H1 (cell line): ENCODE measurements around the gene PCDHB5. TPM values are rescaled to one million over a fixed set of nuclear protein-coding genes. Genes with fewer than 3 reads are reported as not detected.

Source experiments
- ASH2L ChIP-seq: fragments of 200-600, 300-600 bp; sonication (generic); IDR thresholded peaks from one replicate; pipeline ENCODE4 v1.7.1; 2017; ENCODE audit warnings: low read length
- CEBPB ChIP-seq: IDR thresholded peaks from 2 replicates; pipeline ENCODE4 v1.6.1; 2012; ENCODE audit warnings: low read depth, low read length
- CTBP2 ChIP-seq: IDR thresholded peaks from 2 replicates; pipeline ENCODE4 v1.7.0; 2011; ENCODE audit warnings: borderline replicate concordance, mild to moderate bottlenecking, moderate library complexity, mixed read lengths, low read length; ENCODE audit not compliant: insufficient read depth, insufficient read length
- EP300 ChIP-seq, 2 experiments: IDR thresholded peaks; 1 replicate in 1 of 2; 2 replicates in 1 of 2; pipeline ENCODE4 v1.6.1; 2011 to 2012; ENCODE audit warnings: low read depth in 2 of 2, low read length in 2 of 2, mild to moderate bottlenecking in 2 of 2, borderline replicate concordance in 1 of 2, inconsistent platforms in 1 of 2, moderate library complexity in 1 of 2
- GTF2F1 ChIP-seq: IDR thresholded peaks from 2 replicates; pipeline ENCODE4 v1.6.1; 2012; ENCODE audit warnings: low read depth, low read length, improper control_type of control experiment, borderline replicate concordance
- HDAC2 ChIP-seq, 2 experiments: fragments of 300-600 bp in 1 of 2; sonication (generic) in 1 of 2; IDR thresholded peaks; 2 replicates each; pipeline ENCODE4 v1.6.1; 2011 to 2012; ENCODE audit warnings: low read depth in 2 of 2, low read length in 2 of 2, mild to moderate bottlenecking in 2 of 2, moderate library complexity in 2 of 2, borderline replicate concordance in 1 of 2, inconsistent platforms in 1 of 2
- JUN ChIP-seq: IDR thresholded peaks from 2 replicates; pipeline ENCODE4 v1.6.1; 2011; ENCODE audit warnings: low read depth, mild to moderate bottlenecking, improper control_type of control experiment, low read length
- MAFK ChIP-seq: IDR thresholded peaks from 2 replicates; pipeline ENCODE4 v1.6.1; 2012; ENCODE audit warnings: low read depth, mild to moderate bottlenecking, improper control_type of control experiment, low read length
- NRF1 ChIP-seq: IDR thresholded peaks from 2 replicates; pipeline ENCODE4 v1.6.1; 2011; ENCODE audit warnings: mild to moderate bottlenecking, low read depth, low read length, improper control_type of control experiment
- POU5F1 ChIP-seq: IDR thresholded peaks from 2 replicates; pipeline ENCODE4 v1.6.1; 2011; ENCODE audit warnings: low read depth, mild to moderate bottlenecking, low read length, moderate library complexity
- RBBP5 ChIP-seq: IDR thresholded peaks from 2 replicates; pipeline ENCODE4 v1.7.1; 2012; ENCODE audit warnings: low read depth, mild to moderate bottlenecking, inconsistent platforms, low read length, moderate library complexity, borderline replicate concordance
- RFX5 ChIP-seq: IDR thresholded peaks from 2 replicates; pipeline ENCODE4 v1.6.1; 2011; ENCODE audit warnings: low read depth, low read length, improper control_type of control experiment, borderline replicate concordance
- SAP30 ChIP-seq: fragments of 300-600 bp; sonication (generic); IDR thresholded peaks from 2 replicates; pipeline ENCODE4 v1.7.1; 2012; ENCODE audit warnings: low read length, moderate library complexity, mild to moderate bottlenecking, inconsistent platforms; ENCODE audit not compliant: insufficient read depth, insufficient replicate concordance
- SP1 ChIP-seq: IDR thresholded peaks from 2 replicates; pipeline ENCODE4 v1.6.1; 2011; ENCODE audit warnings: low read depth, low read length
- SP2 ChIP-seq: IDR thresholded peaks from 2 replicates; pipeline ENCODE4 v1.6.1; 2012; ENCODE audit warnings: mild to moderate bottlenecking, low read length, inconsistent platforms
- SP4 ChIP-seq: IDR thresholded peaks from 2 replicates; pipeline ENCODE4 v1.6.1; 2012; ENCODE audit warnings: low read length, inconsistent platforms
- polyA plus RNA-seq, 7 experiments: library from polyadenylated mRNA; depleted of rRNA in 3 of 7; stranded (reverse) in 5 of 7; unstranded in 2 of 7; fragments of >200 nt in 5 of 7; fragments of 200-250 nt in 2 of 7; gene quantifications; 1 replicate in 5 of 7; 2 replicates in 1 of 7; 4 replicates in 1 of 7; pipeline versions ENCODE4 v1.2.1 to v1.2.3, GENCODE V29; 2011 to 2013; ENCODE audit warnings: missing spikeins in 2 of 7, mixed read lengths in 2 of 7
- total RNA-seq: library from RNA; stranded (reverse); fragmentation: NEBNext Ultra II Directional; extraction: Animal tissue kit (Norgen Biotek cat#: 25700); gene quantifications from 2 replicates; pipeline ENCODE4 v1.2.1, GENCODE V29; 2021

PCDHB5 gene
- total and polyA plus RNA-seq, 2 of the 8 experiments (the other 6 are each of a cell fraction or from before 2014, with no cell fraction given), result 2.4 to 8.2 TPM

DNA sequence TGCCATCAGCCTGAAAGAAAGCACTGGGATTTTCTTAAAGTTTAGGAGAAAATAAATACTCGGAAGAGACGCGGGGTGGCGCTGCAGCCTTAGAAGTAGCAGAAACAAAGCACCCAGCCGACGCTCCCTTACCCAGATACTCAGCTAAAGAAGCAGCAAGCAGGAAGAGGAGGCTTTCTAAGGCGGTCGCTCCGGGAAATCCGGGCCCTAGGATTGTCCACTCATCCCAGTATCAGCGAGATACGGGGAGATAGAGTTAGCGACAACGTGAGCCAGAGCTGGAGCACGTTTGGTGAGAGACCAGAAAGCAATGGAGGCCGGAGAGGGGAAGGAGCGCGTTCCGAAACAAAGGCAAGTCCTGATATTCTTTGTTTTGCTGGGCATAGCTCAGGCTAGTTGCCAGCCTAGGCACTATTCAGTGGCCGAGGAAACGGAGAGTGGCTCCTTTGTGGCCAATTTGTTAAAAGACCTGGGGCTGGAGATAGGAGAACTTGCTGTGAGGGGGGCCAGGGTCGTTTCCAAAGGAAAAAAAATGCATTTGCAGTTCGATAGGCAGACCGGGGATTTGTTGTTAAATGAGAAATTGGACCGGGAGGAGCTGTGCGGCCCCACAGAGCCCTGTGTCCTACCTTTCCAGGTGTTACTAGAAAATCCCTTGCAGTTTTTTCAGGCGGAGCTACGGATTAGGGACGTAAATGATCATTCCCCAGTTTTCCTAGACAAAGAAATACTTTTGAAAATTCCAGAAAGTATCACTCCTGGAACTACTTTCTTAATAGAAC is 40.3 kb upstream of the PCDHB5 start, which contains the start of gene PCDHB2 (continued):
- no peak for TF ChIP-seq GTF2F1
- TF ChIP-seq HDAC2 (IDR thresholded peaks at IDR 0.05; ENCODE audit: borderline replicate concordance in 1 of 2, low read depth in 2 of 2, low read length in 2 of 2), result no peak
- peak; percentile 69 for TF ChIP-seq ASH2L
- TF ChIP-seq EP300 (IDR thresholded peaks at IDR 0.05; ENCODE audit: borderline replicate concordance in 1 of 2, low read depth in 2 of 2, low read length in 2 of 2), result no peak
- no peak for TF ChIP-seq RFX5
- TF ChIP-seq CEBPB, result no peak
- TF ChIP-seq JUN, result no peak
- no peak for TF ChIP-seq RBBP5
- no peak for TF ChIP-seq NRF1
- TF ChIP-seq MAFK, result no peak
- TF ChIP-seq SP4, result peak; percentile 53; the same call in 1 of the 2 replicates
- TF ChIP-seq POU5F1, result no peak
- no peak for TF ChIP-seq SP1
- no peak for TF ChIP-seq CTBP2
- no peak for TF ChIP-seq SP2
- no peak for TF ChIP-seq SAP30
- TF ChIP-seq, all 59 proteins: peak for 18
